Activated CD4-positive, alpha-beta T cell treated with anti-CD3 and anti-CD28 coated beads, Interleukin-2, amount 50 U/mL, for 1 hour (primary cell): ENCODE results near the gene KIF13A.
"Not testable (repeated sequence)": the region's sequence is repeated elsewhere in the genome, so short reads cannot be mapped to it uniquely, and the experiment has no call there.

Source experiments
- DNase-seq: peaks from one replicate; pipeline ENCODE4 v3.0.0-alpha.2; 2020

KIF13A gene

GRCh38 chr6:17842014-17842776 is 145.2 kb downstream of the KIF13A start:
- no peak for DNase-seq

GRCh38 chr6:17839513-17840223 is 147.8 kb downstream of the KIF13A start:
- DNase-seq: no peak

- no peak for DNase-seq
Measured at GRCh38 chr6:17836293-17836692, 151.1 kb downstream of the KIF13A start.

GRCh38 chr6:17835784-17836183 is 151.7 kb downstream of the KIF13A start:
- no peak for DNase-seq

- no peak for DNase-seq
Measured at GRCh38 chr6:17831135-17831534, 156.3 kb downstream of the KIF13A start.

GRCh38 chr6:17829905-17830304 is 157.5 kb downstream of the KIF13A start:
- no peak for DNase-seq

GRCh38 chr6:17828149-17828548 is 159.3 kb downstream of the KIF13A start:
- no peak for DNase-seq

- no peak for DNase-seq
Measured at GRCh38 chr6:17826301-17826700, 161.1 kb downstream of the KIF13A start.

- DNase-seq: no peak
Measured at GRCh38 chr6:17820055-17820454, 167.4 kb downstream of the KIF13A start.

- DNase-seq: no peak
Measured at GRCh38 chr6:17817763-17818162, 169.7 kb downstream of the KIF13A start.

GRCh38 chr6:17816921-17817611 is 170.4 kb downstream of the KIF13A start:
- DNase-seq: no peak

GRCh38 chr6:17813542-17813941 is 173.9 kb downstream of the KIF13A start:
- no peak for DNase-seq

GRCh38 chr6:17812311-17812710 is 175.1 kb downstream of the KIF13A start:
- DNase-seq: no peak

- no peak for DNase-seq
Measured at GRCh38 chr6:17808609-17809008, 178.8 kb downstream of the KIF13A start.

- DNase-seq: not testable (repeated sequence)
Measured at GRCh38 chr6:17807431-17807830, 180.0 kb downstream of the KIF13A start.

GRCh38 chr6:17803409-17803808 is 184.0 kb downstream of the KIF13A start:
- DNase-seq: no peak

- DNase-seq: no peak
Measured at GRCh38 chr6:17798477-17799154, 188.8 kb downstream of the KIF13A start.

GRCh38 chr6:17790489-17790888 is 196.9 kb downstream of the KIF13A start:
- DNase-seq: no peak

- DNase-seq: no peak
Measured at GRCh38 chr6:17785094-17785787, 202.2 kb downstream of the KIF13A start.

- no peak for DNase-seq
Measured at GRCh38 chr6:17780061-17780460, 207.4 kb downstream of the KIF13A start.

- DNase-seq: no peak
Measured at GRCh38 chr6:17771609-17772008, 215.8 kb downstream of the KIF13A start.

- no peak for DNase-seq
Measured at GRCh38 chr6:17768881-17769280, 218.6 kb downstream of the KIF13A start.

- DNase-seq: no peak
Measured at GRCh38 chr6:17768388-17768787, 219.0 kb downstream of the KIF13A start.
